ENCODE measurements around the gene VSTM2B. TPM values are rescaled to one million over a fixed set of nuclear protein-coding genes. Genes with fewer than 3 reads are reported as not detected.

VSTM2B gene
- total and polyA plus RNA-seq, 2 experiments from 2014 or later: 0.47 to 1.1 TPM

- TF ChIP-seq EZH2 (IDR thresholded peaks at IDR 0.05; ENCODE audit: borderline replicate concordance): no peak
- no peak for TF ChIP-seq EZH2phosphoT487 (IDR thresholded peaks at IDR 0.05; ENCODE audit: low read depth, severe bottlenecking, unreplicated experiment)
- TF ChIP-seq CTCF (IDR thresholded peaks at IDR 0.05; ENCODE audit: poor library complexity): no peak
- Histone ChIP-seq H3K27me3 (peaks cover 19% of the 10 kb centered on the region), H4K20me1 (ENCODE audit: insufficient read depth, poor library complexity, severe bottlenecking) (no peaks in the 10 kb centered on the region), H3K9me3 (ENCODE audit: low read depth) (no peaks in the 10 kb centered on the region), H2AFZ (no peak overlapping the region), H3K9me2 (replicated peaks; ENCODE audit: insufficient read depth) (no peaks in the 10 kb centered on the region), H3K4me3 (no peak overlapping the region), H3K4me1 (ENCODE audit: insufficient read depth) (no peaks in the 10 kb centered on the region), H3K27ac (no peak overlapping the region), H3K79me2 (no peaks in the 10 kb centered on the region), H3K4me2 (no peak overlapping the region), H3K36me3 (replicated peaks; ENCODE audit: insufficient read depth, low read depth) (no peaks in the 10 kb centered on the region)
- WGBS (ENCODE audit: low lambda C conversion rate, missing lambda C conversion rate): 89% methylated on average over 5 of the region's 5 CpGs
- DNase-seq (ENCODE audit: low spot score): no peak
These were observed 37.5 kb upstream of the VSTM2B start for GRCh38 chr19:29488316-29488715.

- Histone ChIP-seq H3K79me2 (no peaks in the 10 kb centered on the region), H3K9me2 (replicated peaks; ENCODE audit: insufficient read depth) (no peaks in the 10 kb centered on the region), H4K20me1 (ENCODE audit: insufficient read depth, poor library complexity, severe bottlenecking) (no peaks in the 10 kb centered on the region), H3K4me3 (no peak overlapping the region), H2AFZ (no peak overlapping the region), H3K4me2 (no peak overlapping the region), H3K27ac (no peak overlapping the region), H3K4me1 (ENCODE audit: insufficient read depth) (no peaks in the 10 kb centered on the region), H3K36me3 (replicated peaks; ENCODE audit: insufficient read depth, low read depth) (no peaks in the 10 kb centered on the region), H3K9me3 (ENCODE audit: low read depth) (no peaks in the 10 kb centered on the region), H3K27me3 (peaks cover 27% of the 10 kb centered on the region)
- DNase-seq (ENCODE audit: low spot score): no peak
- WGBS (ENCODE audit: low lambda C conversion rate, missing lambda C conversion rate): 89% methylated on average over 16 of the region's 16 CpGs
- TF ChIP-seq CTCF (IDR thresholded peaks at IDR 0.05; ENCODE audit: poor library complexity) (no peak), EZH2phosphoT487 (IDR thresholded peaks at IDR 0.05; ENCODE audit: low read depth, severe bottlenecking, unreplicated experiment) (no peak), EZH2 (IDR thresholded peaks at IDR 0.05; ENCODE audit: borderline replicate concordance) (no peak)
These were observed 36.4 kb upstream of the VSTM2B start for GRCh38 chr19:29489172-29489951.

GRCh38 chr19:29491491-29491890, 34.3 kb upstream of the VSTM2B start:
- Histone ChIP-seq H3K79me2 (no peaks in the 10 kb centered on the region), H4K20me1 (ENCODE audit: insufficient read depth, poor library complexity, severe bottlenecking) (no peaks in the 10 kb centered on the region), H2AFZ (no peak overlapping the region), H3K9me3 (ENCODE audit: low read depth) (no peaks in the 10 kb centered on the region), H3K4me1 (ENCODE audit: insufficient read depth) (no peaks in the 10 kb centered on the region), H3K27ac (no peak overlapping the region), H3K4me2 (no peak overlapping the region), H3K36me3 (replicated peaks; ENCODE audit: insufficient read depth, low read depth) (no peaks in the 10 kb centered on the region), H3K9me2 (replicated peaks; ENCODE audit: insufficient read depth) (no peaks in the 10 kb centered on the region), H3K4me3 (no peak overlapping the region), H3K27me3 (peaks cover 27% of the 10 kb centered on the region)
- DNase-seq (ENCODE audit: low spot score): no peak
- WGBS (ENCODE audit: low lambda C conversion rate, missing lambda C conversion rate): 91% methylated on average over 3 of the region's 3 CpGs
- TF ChIP-seq EZH2phosphoT487 (IDR thresholded peaks at IDR 0.05; ENCODE audit: low read depth, severe bottlenecking, unreplicated experiment) (no peak), CTCF (IDR thresholded peaks at IDR 0.05; ENCODE audit: poor library complexity) (no peak), EZH2 (IDR thresholded peaks at IDR 0.05; ENCODE audit: borderline replicate concordance) (no peak)
